IPS-18c (cell line): ENCODE data around the gene SCAANT1.
A peak's percentile ranks its signal among the peaks of the same experiment; 100 is the strongest.

ENCODE experiments used
- H3K4me3 ChIP-seq: 2 replicates; pipeline ENCODE4 v1.7.0; 2013; ENCODE audit warnings: low read depth, mild to moderate bottlenecking, low read length, moderate library complexity; ENCODE audit not compliant: insufficient read depth
- H3K9me3 ChIP-seq: one replicate; pipeline ENCODE4 v1.6.1; 2013; ENCODE audit warnings: mild to moderate bottlenecking, low read length, moderate library complexity; ENCODE audit not compliant: control insufficient read depth, insufficient read depth

The SCAANT1 gene

GRCh38 chr3:63910891-63911290, 1.3 kb downstream of the SCAANT1 start:
- Histone ChIP-seq H3K4me3 (peak overlapping the region; percentile 72; the same call in 1 of the 2 replicates), H3K9me3 (no peaks in the 10 kb centered on the region)

GRCh38 chr3:63910001-63910400, 2.2 kb downstream of the SCAANT1 start:
- Histone ChIP-seq H3K4me3 (no peak overlapping the region), H3K9me3 (no peaks in the 10 kb centered on the region)

- no peaks in the 10 kb centered on the region for H3K9me3 ChIP-seq
Observed at GRCh38 chr3:63909431-63909830, 2.8 kb downstream of the SCAANT1 start.

GRCh38 chr3:63908776-63909175, 3.4 kb downstream of the SCAANT1 start:
- Histone ChIP-seq H3K9me3 (no peaks in the 10 kb centered on the region), H3K4me3 (no peak overlapping the region)

More at GRCh38 chr3:63909431-63909830, 2.8 kb downstream of the SCAANT1 start:
- H3K4me3 ChIP-seq: no peak overlapping the region

GRCh38 chr3:63908081-63908736, 4.0 kb downstream of the SCAANT1 start:
- no peaks in the 10 kb centered on the region for H3K9me3 ChIP-seq
- no peak overlapping the region for H3K4me3 ChIP-seq

GRCh38 chr3:63905731-63906620, 6.2 kb downstream of the SCAANT1 start:
- Histone ChIP-seq H3K4me3 (no peak overlapping the region), H3K9me3 (no peaks in the 10 kb centered on the region)

GRCh38 chr3:63900459-63900858, 11.7 kb downstream of the SCAANT1 start:
- no peaks in the 10 kb centered on the region for H3K9me3 ChIP-seq

GRCh38 chr3:63900010-63900409, 12.2 kb downstream of the SCAANT1 start:
- Histone ChIP-seq H3K4me3 (no peak overlapping the region), H3K9me3 (no peaks in the 10 kb centered on the region)

More at GRCh38 chr3:63900459-63900858, 11.7 kb downstream of the SCAANT1 start:
- no peak overlapping the region for H3K4me3 ChIP-seq

GRCh38 chr3:63896332-63897030, 15.7 kb downstream of the SCAANT1 start:
- Histone ChIP-seq H3K4me3 (no peak overlapping the region), H3K9me3 (no peaks in the 10 kb centered on the region)

GRCh38 chr3:63895422-63896189, 16.6 kb downstream of the SCAANT1 start:
- Histone ChIP-seq H3K9me3 (no peaks in the 10 kb centered on the region), H3K4me3 (no peak overlapping the region)

- no peak overlapping the region for H3K4me3 ChIP-seq
- no peaks in the 10 kb centered on the region for H3K9me3 ChIP-seq
Observed at GRCh38 chr3:63892773-63893352, 19.3 kb downstream of the SCAANT1 start.

- no peak overlapping the region for H3K4me3 ChIP-seq
- no peaks in the 10 kb centered on the region for H3K9me3 ChIP-seq
Observed at GRCh38 chr3:63891518-63891917, 20.7 kb downstream of the SCAANT1 start.

- Histone ChIP-seq H3K4me3 (no peak overlapping the region), H3K9me3 (no peaks in the 10 kb centered on the region)
Observed at GRCh38 chr3:63886858-63887257, 25.3 kb downstream of the SCAANT1 start.

GRCh38 chr3:63880653-63881052, 31.5 kb downstream of the SCAANT1 start:
- no peak overlapping the region for H3K4me3 ChIP-seq
- no peaks in the 10 kb centered on the region for H3K9me3 ChIP-seq

GRCh38 chr3:63878394-63879060, 33.7 kb downstream of the SCAANT1 start:
- no peaks in the 10 kb centered on the region for H3K9me3 ChIP-seq
- H3K4me3 ChIP-seq: no peak overlapping the region

GRCh38 chr3:63877737-63878393, 34.3 kb downstream of the SCAANT1 start:
- no peak overlapping the region for H3K4me3 ChIP-seq

More at GRCh38 chr3:63877737-63878393, 34.3 kb downstream of the SCAANT1 start:
- H3K9me3 ChIP-seq: no peaks in the 10 kb centered on the region
